NT2/D1 (cell line): Measurements from ENCODE around the gene SNAP47.

Experiments used
- DNase-seq: peaks from one replicate; pipeline ENCODE4 v3.0.0-alpha.2; 2011; ENCODE audit warnings: low read depth, low spot score
- H3K27me3 ChIP-seq: 2 replicates; pipeline ENCODE4 v1.6.0; 2011; ENCODE audit warnings: mild to moderate bottlenecking; ENCODE audit not compliant: insufficient read length, insufficient read depth
- H3K36me3 ChIP-seq: 2 replicates; pipeline ENCODE4 v1.6.1; 2011; ENCODE audit warnings: mild to moderate bottlenecking, low read length, mixed read lengths; ENCODE audit not compliant: insufficient read depth, insufficient read length
- H3K4me1 ChIP-seq: 2 replicates; pipeline ENCODE4 v1.5.1; 2011; ENCODE audit not compliant: insufficient read depth, insufficient read length
- H3K4me3 ChIP-seq: 2 replicates; pipeline ENCODE4 v1.5.1; 2011; ENCODE audit warnings: low read depth; ENCODE audit not compliant: insufficient read length
- H3K9ac ChIP-seq: 2 replicates; pipeline ENCODE4 v1.6.0; 2011; ENCODE audit warnings: low read depth; ENCODE audit not compliant: insufficient read length
- H3K9me3 ChIP-seq: 2 replicates; pipeline ENCODE4 v1.5.1; 2011; ENCODE audit warnings: mild to moderate bottlenecking, low read length; ENCODE audit not compliant: insufficient read depth
- SUZ12 ChIP-seq: IDR thresholded peaks from 2 replicates; pipeline ENCODE4 v1.6.1; 2011; ENCODE audit not compliant: insufficient read length, insufficient read depth; ENCODE audit errors: extremely low read depth
- YY1 ChIP-seq: IDR thresholded peaks from 2 replicates; pipeline ENCODE4 v1.6.1; 2011; ENCODE audit not compliant: insufficient read length, insufficient read depth
- ZNF274 ChIP-seq: IDR thresholded peaks from 2 replicates; pipeline ENCODE4 v1.6.1; 2011; ENCODE audit warnings: mild to moderate bottlenecking, low read depth, low read length

SNAP47 gene

GRCh38 chr1:227799756-227800155 is 64.5 kb downstream of the SNAP47 start:
- Histone ChIP-seq H3K9ac (no peak overlapping the region), H3K27me3 (peaks cover 9% of the 10 kb centered on the region), H3K4me1 (peaks cover 2% of the 10 kb centered on the region), H3K9me3 (no peaks in the 10 kb centered on the region), H3K36me3 (no peaks in the 10 kb centered on the region), H3K4me3 (no peak overlapping the region)
- no peak for DNase-seq
- no peak for TF ChIP-seq SUZ12
- TF ChIP-seq ZNF274: no peak
- no peak for TF ChIP-seq YY1

GRCh38 chr1:227803933-227804332 is 68.7 kb downstream of the SNAP47 start:
- H3K4me1 ChIP-seq: no peaks in the 10 kb centered on the region
- H3K9ac ChIP-seq: no peak overlapping the region
- no peak for DNase-seq
- no peaks in the 10 kb centered on the region for H3K9me3 ChIP-seq
- no peak overlapping the region for H3K4me3 ChIP-seq
- TF ChIP-seq ZNF274: no peak
- no peak for TF ChIP-seq YY1
- TF ChIP-seq SUZ12: no peak
- H3K36me3 ChIP-seq: no peaks in the 10 kb centered on the region
- H3K27me3 ChIP-seq: peaks cover under 1% of the 10 kb centered on the region

GRCh38 chr1:227805606-227806197 is 70.5 kb downstream of the SNAP47 start:
- H3K27me3 ChIP-seq: no peaks in the 10 kb centered on the region
- TF ChIP-seq SUZ12: no peak
- TF ChIP-seq ZNF274: no peak
- TF ChIP-seq YY1: no peak
- H3K4me3 ChIP-seq: no peak overlapping the region
- no peaks in the 10 kb centered on the region for H3K4me1 ChIP-seq
- H3K9me3 ChIP-seq: 0 out of 2 replicates have a peak, but pooled peaks cover 8% of the 10 kb centered on the region
- H3K36me3 ChIP-seq: no peaks in the 10 kb centered on the region
- H3K9ac ChIP-seq: no peak overlapping the region
- no peak for DNase-seq

GRCh38 chr1:227808566-227808965 is 73.3 kb downstream of the SNAP47 start:
- H3K27me3 ChIP-seq: no peaks in the 10 kb centered on the region
- no peaks in the 10 kb centered on the region for H3K36me3 ChIP-seq
- DNase-seq: no peak
- H3K9me3 ChIP-seq: peaks cover 21% of the 10 kb centered on the region; the same call in 1 of the 2 replicates
- no peak overlapping the region for H3K9ac ChIP-seq
- no peaks in the 10 kb centered on the region for H3K4me1 ChIP-seq
- TF ChIP-seq SUZ12: no peak
- no peak for TF ChIP-seq ZNF274
- no peak for TF ChIP-seq YY1
- H3K4me3 ChIP-seq: no peak overlapping the region

- no peaks in the 10 kb centered on the region for H3K36me3 ChIP-seq
- no peak for DNase-seq
- no peak overlapping the region for H3K9ac ChIP-seq
- H3K4me3 ChIP-seq: no peak overlapping the region
- no peaks in the 10 kb centered on the region for H3K27me3 ChIP-seq
- no peaks in the 10 kb centered on the region for H3K4me1 ChIP-seq
- H3K9me3 ChIP-seq: peaks cover 26% of the 10 kb centered on the region; the same call in 1 of the 2 replicates
- TF ChIP-seq YY1 (no peak), ZNF274 (no peak), SUZ12 (no peak)
Observed at GRCh38 chr1:227809026-227809425, 73.8 kb downstream of the SNAP47 start.

- no peak overlapping the region for H3K9ac ChIP-seq
- TF ChIP-seq ZNF274 (no peak), SUZ12 (no peak), YY1 (no peak)
Observed at GRCh38 chr1:227813962-227814361, 78.7 kb downstream of the SNAP47 start.

GRCh38 chr1:227815468-227816409 is 80.5 kb downstream of the SNAP47 start, which contains the start of gene PRSS38:
Gene PRSS38 (plus strand): TSS chr1:227815675. CDS start chr1:227815717, 42 bp downstream.
- no peak within 1 kb of the TSS for H3K4me3 ChIP-seq
- peaks cover 5% of the 10 kb centered on the region for H3K4me1 ChIP-seq
- peaks cover 35% of the 10 kb centered on the region; the same call in 1 of the 2 replicates for H3K9me3 ChIP-seq
- DNase-seq: no peak
- no peaks in the 10 kb centered on the region for H3K36me3 ChIP-seq
- H3K27me3 ChIP-seq: no peaks in the 10 kb centered on the region
- no peak for TF ChIP-seq SUZ12
- no peak for TF ChIP-seq YY1
- no peak for TF ChIP-seq ZNF274
- H3K9ac ChIP-seq: no peak within 1 kb of the TSS

More at GRCh38 chr1:227813962-227814361, 78.7 kb downstream of the SNAP47 start:
- DNase-seq: no peak
- H3K4me3 ChIP-seq: no peak overlapping the region
- peaks cover 43% of the 10 kb centered on the region; the same call in 1 of the 2 replicates for H3K9me3 ChIP-seq
- H3K27me3 ChIP-seq: no peaks in the 10 kb centered on the region
- peaks cover 5% of the 10 kb centered on the region for H3K4me1 ChIP-seq
- no peaks in the 10 kb centered on the region for H3K36me3 ChIP-seq
